C4-2B (cell line): ENCODE data around the gene KLHL26.

Experiments used
- CTCF ChIP-seq: fragments of 450-650 bp; conservative IDR thresholded peaks from 2 replicates; pipeline ENCODE4 v1.5.1; 2017; ENCODE audit warnings: mild to moderate bottlenecking
- ZFX ChIP-seq: fragments of 450-650 bp; IDR thresholded peaks from 2 replicates; pipeline ENCODE4 v1.6.1; 2017

- TF ChIP-seq CTCF (no peak), ZFX (no peak)
Observed at GRCh38 chr19:18660051-18660910, 23.5 kb downstream of the KLHL26 start.
